OCI-M2 (cell line): ENCODE results near the gene DCD.
"Not testable (repeated sequence)": the region's sequence is repeated elsewhere in the genome, so short reads cannot be mapped to it uniquely, and the experiment has no call there.

Source experiments
- DNase-seq: peaks from one replicate; lab custom pipeline; 2025; ENCODE audit not compliant: unreplicated experiment; lab: John Stamatoyannopoulos, UW

The DCD gene

GRCh38 chr12:54654926-54655325 is 6.8 kb upstream of the DCD start:
- no peak for DNase-seq

- DNase-seq: no peak
Observed at GRCh38 chr12:54653025-54653424, 4.9 kb upstream of the DCD start.

DNA sequence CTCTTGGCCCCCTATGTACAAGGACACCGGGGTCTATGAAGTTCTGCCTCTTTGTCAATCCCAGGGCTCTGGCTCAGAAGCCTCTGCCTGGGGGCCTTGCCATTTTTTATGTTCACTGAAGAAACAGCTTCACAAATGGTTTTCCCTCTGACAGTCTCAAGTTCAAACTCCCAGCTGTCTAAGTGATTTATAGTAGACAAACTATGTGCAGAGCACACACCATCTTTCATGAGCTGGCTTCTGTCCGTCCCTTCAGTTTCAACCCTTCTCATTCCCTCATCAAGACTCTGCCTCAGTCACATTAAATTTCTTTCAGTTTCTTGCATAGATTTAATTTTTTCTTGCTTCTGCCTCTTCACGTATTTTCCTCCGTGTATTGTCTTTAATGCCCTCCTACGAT is 2.7 kb upstream of the DCD start:
- DNase-seq: no peak

DNA sequence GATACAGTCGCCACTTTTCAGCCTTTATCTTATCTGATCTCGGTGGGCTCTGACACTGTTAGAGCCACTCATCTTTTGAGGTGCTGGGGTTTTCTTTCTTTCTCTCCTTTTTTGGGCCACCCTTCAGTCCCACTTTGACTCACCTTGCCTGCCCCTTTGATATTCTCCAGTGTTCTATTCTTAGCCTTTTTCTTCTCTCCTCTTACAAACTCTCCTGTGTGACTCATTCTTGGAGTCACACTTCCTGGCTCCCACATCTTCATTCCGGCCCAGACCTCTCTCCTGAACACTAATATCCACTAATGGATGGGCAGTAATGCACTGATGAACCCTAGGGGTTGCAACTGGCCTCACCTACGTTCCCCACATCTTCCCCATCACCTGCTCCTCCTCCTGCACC is 2.2 kb upstream of the DCD start:
- no peak for DNase-seq

DNA sequence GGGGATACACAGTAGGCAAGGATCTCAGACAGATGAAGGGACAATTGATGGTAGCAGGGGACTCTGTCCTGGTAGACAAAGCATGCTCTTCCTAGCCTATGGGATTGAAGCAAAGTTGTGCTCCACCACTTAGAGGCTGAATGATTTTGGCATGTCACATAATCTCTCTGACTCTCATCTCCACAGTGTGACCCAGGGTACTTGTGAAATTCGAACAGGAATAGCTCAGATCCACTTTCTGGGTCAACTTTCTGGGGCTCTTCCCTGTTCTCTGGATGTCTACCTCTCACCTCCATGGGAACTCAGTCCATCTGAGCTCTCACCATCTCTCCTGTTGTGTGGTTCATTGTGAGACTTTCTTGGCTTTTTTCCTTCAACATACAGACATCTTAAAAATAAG is 1.7 kb upstream of the DCD start:
- no peak for DNase-seq

GRCh38 chr12:54641554-54641953 is 6.6 kb downstream of the DCD start:
- no peak for DNase-seq

GRCh38 chr12:54641089-54641488 is 7.1 kb downstream of the DCD start:
- no peak for DNase-seq

DNA sequence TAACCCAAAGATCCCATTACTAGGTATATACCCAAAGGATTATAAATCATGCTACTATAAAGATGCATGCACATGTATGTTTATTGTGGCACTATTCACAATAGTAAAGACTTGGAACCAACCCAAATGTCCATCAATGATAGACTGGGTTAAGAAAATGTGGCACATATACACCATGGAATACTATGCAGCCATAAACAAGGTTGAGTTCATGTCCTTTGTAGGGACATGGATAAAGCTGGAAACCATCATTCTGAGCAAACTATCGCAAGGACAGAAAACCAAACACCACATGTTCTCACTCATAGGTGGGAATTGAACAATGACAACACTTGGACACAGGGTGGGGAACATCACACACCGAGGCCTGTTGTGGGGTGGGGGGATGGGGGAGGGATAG is 9.1 kb downstream of the DCD start:
- not testable (repeated sequence) for DNase-seq

DNA sequence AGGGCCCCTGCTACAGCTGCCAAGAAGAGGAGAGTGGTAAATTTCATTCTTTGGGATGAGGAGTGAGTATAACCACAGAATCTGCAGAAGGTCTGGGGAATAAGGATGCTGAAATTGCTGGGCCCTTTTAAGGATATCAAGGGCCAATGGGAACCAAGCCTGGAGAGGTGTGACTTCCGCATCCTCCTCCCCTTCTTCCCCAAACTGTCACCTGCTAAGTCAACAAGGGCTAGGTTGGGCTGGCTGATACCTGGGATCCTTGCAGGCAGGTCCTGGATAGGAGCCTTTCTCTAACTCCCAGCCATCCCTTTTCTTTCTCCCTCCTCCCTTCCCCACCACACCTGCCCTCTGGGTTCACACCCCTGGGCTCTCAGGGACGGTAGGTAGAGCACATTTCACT is 13.4 kb downstream of the DCD start, which contains the start of gene LACRT:
Gene LACRT, minus strand, starts transcription at position 101 of the 400 bp plus-strand sequence. Its CDS starts 54 bp downstream, at position 47.
- DNase-seq: no peak

- DNase-seq: no peak
Observed at GRCh38 chr12:54631988-54632728, 16.0 kb downstream of the DCD start.

DNA sequence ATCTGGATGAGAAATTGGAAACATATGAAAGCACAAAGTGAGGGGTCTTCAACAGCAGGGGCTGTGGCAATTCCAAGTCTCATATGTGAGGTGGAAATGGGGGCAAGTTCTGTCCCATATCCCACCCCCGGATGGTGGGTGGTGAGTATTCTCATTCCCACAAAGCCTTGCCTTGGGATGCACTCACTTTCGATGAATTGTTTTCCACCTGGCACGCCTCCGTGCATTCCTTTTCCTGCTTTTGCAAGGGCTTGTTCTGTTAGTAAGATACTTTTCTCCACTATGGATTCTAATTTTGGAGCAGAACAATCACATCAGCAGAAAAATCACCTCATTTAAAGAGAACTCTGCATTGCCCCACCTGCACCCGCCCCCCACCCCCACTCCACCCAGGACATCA is 16.6 kb downstream of the DCD start:
- no peak for DNase-seq

- DNase-seq: no peak
Observed at GRCh38 chr12:54629925-54630324, 18.2 kb downstream of the DCD start.

- no peak for DNase-seq
Observed at GRCh38 chr12:54628186-54628846, 19.8 kb downstream of the DCD start.

DNA sequence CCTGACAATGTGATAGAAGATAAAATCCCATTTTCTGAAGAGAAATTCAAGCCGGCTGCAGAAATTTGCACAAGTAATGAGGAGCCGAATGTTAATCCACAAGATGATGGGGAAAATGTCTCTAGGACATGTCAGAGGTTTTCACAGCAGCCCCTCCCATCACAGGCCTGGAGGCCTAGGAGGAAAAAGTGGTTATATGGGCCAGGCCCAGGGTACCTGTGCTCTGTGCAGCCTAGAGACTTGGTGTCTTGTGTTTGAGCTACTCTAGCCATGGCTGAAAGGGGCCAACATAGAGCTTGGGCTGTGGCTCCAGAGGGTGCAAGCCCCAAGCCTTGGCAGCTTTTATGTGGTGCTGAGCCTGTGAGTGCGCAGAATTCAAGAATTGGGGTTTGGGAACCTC is 20.9 kb downstream of the DCD start:
- no peak for DNase-seq

DNA sequence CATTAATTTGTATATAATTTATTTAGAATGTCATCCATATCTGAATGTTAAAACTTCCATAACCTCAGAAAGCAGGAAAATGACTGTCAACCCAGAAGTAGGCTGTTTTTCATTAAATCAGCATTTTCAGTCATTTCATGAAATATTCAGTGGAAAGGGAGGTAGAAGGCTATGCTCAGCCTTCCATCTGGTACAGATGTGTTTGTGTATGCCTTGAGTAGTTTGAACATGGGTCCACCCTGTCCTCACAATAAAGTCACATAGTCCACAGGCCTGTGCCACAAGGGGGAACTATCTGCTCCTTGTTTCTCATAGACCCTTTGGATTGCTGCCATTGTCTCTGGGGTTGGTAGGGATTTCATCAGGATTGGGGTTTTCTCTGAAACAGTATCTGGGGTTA is 22.6 kb downstream of the DCD start:
- no peak for DNase-seq

DNA sequence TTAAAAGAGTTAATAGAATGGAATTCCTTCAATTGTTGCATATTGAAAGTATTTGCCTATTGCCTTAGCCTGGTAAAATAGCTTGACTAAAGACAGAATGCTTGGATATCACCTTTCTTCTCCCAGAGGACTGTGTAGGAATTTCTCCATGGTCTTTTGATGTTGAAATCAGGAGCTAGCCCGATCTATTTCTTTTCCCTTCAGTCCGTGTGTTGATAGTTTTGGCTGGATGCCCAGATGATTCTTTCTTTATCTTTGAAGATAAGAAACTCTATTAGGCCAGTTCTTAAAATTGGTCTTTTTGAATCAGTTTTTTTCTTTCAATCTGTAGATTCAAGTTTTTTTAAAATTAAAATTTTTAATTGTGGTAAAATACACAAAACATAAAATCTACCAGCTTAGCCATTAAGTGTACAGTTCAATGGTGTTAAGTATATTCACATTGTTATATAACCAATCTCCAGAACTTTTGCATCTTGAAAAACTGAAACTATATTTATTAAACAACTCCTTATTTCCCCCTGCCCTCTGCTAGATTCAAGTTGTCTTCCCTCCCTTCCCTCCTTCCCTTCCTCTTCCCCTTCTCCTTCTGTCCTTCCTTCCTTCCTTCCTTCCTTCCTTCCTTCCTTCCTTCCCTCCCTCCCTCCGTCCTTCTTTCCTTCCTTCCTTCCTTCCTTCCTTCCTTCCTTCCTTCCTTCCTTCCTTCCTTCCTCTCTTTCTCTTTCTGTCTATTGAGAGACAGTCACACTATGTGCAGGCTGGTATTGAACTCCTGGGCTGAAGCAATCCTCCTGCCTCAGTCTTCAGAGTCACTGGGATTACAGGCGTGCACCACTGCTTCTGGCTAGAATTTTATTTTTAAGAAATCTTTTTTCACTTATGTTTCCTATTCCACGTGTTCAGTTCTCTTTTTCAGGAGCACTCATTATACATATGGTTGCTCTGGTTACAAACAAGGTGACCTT is 23.6 kb downstream of the DCD start:
- no peak for DNase-seq

DNA sequence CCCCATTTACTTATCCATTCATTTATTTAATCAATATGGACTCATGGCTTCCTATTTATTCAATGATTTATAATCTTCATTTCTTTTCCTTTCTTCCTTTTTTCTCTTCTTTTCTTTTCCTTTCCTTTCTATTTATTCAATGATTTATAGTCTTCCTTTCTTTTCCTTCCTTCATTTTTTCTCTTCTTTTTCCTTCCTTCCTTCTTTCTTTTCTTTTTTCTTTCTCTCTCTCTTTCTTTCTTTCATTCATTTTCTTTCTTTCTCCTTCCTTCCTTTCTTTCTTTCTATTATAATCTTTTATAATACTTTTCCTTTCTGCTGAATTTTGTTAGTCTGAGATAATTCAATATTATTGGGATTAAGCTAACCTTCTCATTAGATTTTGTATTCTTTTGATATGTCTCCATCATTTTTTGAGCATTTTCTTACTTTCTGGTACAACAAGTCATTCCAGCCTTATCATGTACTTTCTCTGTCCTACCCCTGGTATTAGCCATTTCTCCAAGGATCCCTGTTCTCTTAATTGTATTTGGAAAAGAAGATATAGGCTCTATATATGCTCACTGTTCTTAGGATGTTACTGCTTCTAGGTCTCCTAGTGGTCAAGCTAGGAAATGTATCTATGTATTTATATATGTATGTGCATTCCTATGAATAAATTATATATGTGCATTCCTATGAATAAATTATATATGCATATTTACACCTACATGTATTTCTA is 25.5 kb downstream of the DCD start:
- DNase-seq: no peak

GRCh38 chr12:54616933-54617680 is 31.1 kb downstream of the DCD start:
- no peak for DNase-seq

DNA sequence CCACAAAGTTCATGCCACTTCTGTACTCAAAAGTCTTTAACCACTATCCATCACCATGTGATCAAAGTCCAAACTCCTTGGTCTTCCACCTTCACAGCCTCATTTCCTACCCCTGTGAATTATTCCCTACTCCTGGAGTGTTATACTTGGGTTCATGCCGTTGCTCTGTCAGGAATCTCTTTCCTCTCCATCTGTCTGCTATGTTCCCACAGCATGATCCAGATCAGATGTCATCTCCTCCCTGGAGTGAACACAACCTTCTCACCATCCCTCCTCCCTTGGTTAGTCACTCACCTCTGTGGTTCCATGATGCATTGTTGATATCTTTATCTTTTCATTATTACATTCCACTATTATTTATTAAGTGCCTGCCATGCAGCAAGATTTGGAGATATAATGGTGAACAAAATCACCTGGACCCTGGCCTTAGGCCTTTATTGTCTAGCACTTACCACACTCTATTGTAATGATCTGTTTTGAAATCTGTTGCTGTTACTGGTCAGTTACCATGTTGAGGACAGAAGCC is 35.9 kb downstream of the DCD start:
- no peak for DNase-seq

- no peak for DNase-seq
Observed at GRCh38 chr12:54611715-54612149, 36.4 kb downstream of the DCD start.
